RPMI7951 (cell line): ENCODE results near the gene SYNJ2. TPM values are rescaled to one million over a fixed set of nuclear protein-coding genes. Genes with fewer than 3 reads are reported as not detected.
A peak's percentile ranks its signal among the peaks of the same experiment; 100 is the strongest.

Experiments used
- DNase-seq: peaks from one replicate; pipeline ENCODE4 v3.0.0-alpha.2; 2012; ENCODE audit warnings: low read depth
- total RNA-seq: library from RNA; depleted of rRNA; stranded (reverse); fragments of >200 nt; shearing (Covaris generic); gene quantifications from 2 replicates; pipeline ENCODE4 v1.2.3, GENCODE V29; 2014; rRNA removed

SYNJ2 gene
- total RNA-seq, 1 experiment from 2014 or later = 47.8 TPM

DNA sequence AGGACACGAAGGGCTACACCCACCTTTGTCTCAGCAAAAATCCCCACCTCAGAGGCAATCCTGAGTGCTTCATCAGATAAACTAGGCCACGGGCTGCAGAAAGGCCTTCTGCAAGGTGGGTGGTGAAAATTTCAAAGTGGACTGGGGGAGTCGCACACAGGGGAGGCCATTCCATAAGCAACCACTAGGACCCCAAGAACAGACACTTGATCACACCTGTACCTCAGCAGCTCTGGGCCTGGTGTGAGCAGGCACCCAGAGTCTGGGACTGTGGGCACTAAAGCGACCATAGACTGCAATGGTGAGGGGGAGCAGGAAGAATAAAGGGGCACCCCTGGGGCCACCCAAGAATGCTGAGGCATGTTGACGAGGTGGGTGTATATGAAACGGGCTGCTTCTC is 133.8 kb downstream of the SYNJ2 start:
- DNase-seq = no peak

DNA sequence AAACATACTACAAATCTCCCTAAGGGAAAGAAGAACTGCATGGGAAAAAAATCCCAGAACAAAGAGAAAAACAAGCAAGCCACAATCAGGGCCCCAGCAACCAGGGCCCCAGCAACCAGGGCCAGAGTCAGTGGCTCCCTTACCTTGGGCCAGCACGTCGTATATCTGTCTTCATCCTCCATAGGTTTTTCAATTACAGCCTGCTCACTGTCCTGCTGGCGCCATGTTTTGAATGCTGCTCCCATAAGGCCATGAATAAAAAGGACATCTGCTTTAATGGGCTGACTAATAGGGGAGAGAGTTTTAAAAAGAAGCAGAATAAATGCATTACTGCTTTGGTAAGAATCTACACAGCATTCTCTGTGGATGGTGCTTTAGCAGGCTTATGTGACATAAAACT is 137.2 kb downstream of the SYNJ2 start:
- no peak for DNase-seq

DNA sequence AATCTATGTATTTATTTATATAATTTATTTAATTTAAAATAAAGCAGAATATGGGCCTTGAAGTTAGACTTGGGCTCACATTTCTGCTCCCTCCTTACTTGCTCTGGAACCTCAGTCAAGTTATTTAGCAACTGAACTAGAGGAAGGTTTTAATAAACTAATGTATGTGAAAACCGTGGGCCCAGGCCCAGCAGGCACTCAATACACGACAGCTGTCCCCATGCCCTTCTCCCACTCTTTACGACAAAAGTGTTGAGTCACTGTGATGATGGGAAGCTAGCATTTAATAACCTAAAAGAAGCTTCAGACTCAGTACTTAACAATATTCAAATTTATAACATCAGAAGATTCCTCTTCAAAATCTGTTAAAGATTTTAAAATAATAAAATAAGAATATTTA is 139.7 kb downstream of the SYNJ2 start:
- DNase-seq = no peak

DNA sequence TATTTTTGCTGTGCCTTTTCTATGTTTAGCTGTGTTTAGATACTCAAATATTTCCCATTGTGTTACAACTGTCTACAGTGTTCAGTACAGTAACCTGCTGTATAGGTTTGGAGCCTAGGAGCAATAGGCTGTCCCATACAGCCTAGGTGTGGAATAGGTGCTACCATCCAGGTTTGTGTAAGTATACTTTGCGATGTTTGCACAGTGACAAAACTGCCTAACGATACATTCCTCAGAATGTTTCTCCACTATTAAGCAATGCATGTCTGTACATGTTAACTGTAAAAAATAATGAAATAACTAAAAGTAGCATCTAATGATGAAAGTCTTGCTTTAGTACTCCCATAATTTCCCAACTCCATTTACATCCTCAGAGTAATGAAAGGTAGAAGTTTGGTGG is 140.4 kb downstream of the SYNJ2 start:
- DNase-seq = no peak

DNA sequence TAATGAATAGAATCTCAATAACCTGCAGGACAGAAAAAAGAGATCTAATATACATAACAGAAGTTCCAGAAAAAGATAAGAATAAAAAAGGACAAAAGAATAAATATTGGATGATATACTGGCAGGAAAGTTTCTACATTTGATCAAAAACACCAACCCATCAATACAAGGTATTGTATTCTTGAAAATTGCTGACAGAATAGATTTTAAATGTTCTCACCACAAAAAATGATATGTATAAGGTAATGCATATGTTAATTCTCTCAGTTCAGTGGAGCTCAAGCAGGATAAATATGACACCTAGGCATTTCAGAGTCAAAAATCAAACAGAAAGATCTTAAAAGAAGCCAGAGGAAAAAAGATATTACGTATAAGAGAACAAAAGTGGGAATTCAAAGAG is 142.6 kb downstream of the SYNJ2 start:
- DNase-seq = no peak

DNA sequence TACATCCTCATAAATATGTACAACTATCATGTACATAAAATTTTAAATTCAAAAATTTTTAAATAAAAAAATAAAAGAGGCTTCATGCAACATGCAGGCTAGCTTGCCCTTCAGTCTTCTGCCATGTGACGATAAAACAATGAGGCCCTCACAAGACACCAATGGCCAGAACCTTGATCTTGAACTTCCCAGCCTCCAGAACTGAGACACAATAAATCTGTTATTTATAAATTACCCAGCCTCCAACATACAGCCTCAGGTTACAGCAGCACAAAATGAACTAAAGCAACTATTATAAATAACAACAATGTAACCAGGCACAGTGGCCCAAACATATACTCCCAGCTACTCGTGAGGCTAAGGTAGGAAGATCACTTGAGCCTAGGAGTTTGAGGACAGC is 143.6 kb downstream of the SYNJ2 start:
- no peak for DNase-seq

DNA sequence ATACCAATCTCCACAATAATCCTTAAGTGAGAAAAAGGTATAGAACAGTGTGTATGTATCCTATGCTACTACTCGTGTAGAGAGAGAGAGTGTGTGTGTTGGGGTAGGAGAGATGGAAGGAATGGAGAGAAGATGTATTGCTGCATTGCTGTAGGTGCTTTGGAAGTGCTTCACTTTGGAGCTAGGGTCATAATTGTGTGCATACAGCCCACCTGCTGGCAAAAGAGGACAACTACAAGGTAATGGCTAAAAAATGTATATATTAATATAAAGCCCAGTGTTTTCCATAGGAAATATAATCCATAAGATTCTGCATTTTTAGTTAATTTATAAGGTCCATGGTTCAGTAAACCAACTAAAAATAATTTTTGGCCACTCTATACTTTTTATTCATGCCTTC is 150.3 kb downstream of the SYNJ2 start:
- peak; percentile 40 for DNase-seq

DNA sequence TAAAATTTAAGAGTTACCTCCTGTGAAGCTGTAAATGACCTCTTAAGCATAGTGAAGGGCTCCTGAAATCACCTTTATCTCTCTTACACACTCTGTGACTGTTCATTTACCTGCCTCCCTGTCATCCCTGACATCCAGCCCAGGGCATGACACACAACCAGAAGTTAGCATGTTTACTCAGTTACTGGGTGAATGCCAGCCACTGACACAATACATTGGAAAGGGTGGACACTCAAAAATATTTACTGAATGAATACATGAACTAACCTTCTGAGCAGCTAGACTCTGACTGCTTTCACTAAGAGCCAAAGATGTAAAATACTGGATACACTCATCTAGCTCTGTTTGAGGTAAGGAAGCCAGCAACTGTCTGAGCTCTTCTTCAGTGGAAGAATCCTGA is 161.1 kb downstream of the SYNJ2 start:
- DNase-seq = peak; percentile 13

DNA sequence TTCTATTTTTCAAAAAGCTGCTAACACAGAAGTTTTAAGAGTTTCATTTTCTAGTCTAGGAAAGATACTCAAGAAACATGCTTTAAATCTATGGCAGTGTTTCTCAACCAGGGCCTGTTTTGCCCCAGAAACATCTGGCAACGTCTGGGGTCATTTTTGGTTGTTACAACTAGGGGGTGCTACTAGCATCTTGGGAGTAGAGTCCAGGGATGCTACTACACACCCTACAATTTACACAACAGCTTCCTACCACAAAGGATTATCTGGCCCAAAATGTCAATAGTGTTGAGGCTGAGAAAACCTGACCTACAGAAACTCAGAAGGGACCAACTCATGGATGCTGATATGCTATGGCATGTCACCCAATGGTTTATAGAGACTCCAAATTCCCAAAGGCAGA is 162.0 kb downstream of the SYNJ2 start:
- peak; percentile 19 for DNase-seq

Other genes with a start within 250 kb of the SYNJ2 start
- 31.9 and 36.8 TPM in 2 replicates for gene SNX9, start 158.6 kb upstream of the SYNJ2 start, total RNA-seq
- gene SERAC1, start 186.4 kb downstream of the SYNJ2 start, total RNA-seq = 9.0 and 10.1 TPM in 2 replicates
- gene GTF2H5, start 186.5 kb downstream of the SYNJ2 start, total RNA-seq = 5.6 and 7.2 TPM in 2 replicates